ENCODE measurements around the gene GOLIM4.

The GOLIM4 gene

DNA sequence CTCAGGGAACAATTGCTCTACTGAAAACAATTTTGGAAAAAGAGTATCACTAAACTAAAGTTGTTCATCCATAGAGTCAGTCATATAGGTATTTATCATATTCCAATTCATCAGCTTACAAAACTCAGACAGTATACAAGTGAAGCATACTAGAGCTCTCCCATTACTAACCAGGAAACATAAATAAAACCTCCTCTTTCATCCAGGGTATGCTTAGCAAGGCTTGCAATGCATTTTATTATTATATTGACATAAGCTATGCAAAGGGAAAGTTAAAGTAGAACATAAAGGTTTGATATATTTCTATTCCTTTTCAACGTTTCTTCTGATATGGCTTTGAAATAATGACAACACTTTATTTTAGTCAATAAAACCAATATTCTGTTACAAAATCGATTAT is 106.7 kb downstream of the GOLIM4 start:
- DNase-seq: no peak

GRCh38 chr3:167983583-167983982 is 112.1 kb downstream of the GOLIM4 start:
- DNase-seq: no peak

- no peak for DNase-seq
These were observed 117.2 kb downstream of the GOLIM4 start for GRCh38 chr3:167978486-167978885.

GRCh38 chr3:167978071-167978470 is 117.7 kb downstream of the GOLIM4 start:
- DNase-seq: no peak

GRCh38 chr3:167976516-167977361 is 119.0 kb downstream of the GOLIM4 start:
- no peak for DNase-seq

GRCh38 chr3:167973901-167974300 is 121.8 kb downstream of the GOLIM4 start:
- DNase-seq: no peak

GRCh38 chr3:167973046-167973445 is 122.7 kb downstream of the GOLIM4 start:
- no peak for DNase-seq

GRCh38 chr3:167972502-167972901 is 123.2 kb downstream of the GOLIM4 start:
- DNase-seq: no peak

DNA sequence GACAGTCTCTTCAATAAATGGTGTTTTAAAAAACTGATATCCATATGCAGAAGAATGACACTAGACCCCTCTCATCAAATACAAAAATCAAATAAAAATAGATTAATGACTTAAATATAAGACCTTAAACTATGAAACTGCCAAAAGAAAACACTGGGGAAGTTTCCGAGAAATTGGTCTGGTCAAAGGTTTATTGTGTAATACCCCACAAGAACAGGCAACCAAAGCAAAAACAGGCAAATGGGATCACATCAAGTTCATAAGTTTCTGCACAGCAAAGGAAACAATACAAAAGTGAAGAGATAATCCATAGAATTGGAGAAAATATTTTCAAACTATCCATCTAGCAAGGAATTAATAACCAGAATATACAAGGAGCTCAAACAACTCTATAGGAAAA is 126.2 kb downstream of the GOLIM4 start:
- DNase-seq: no peak

GRCh38 chr3:167967257-167968036 is 128.3 kb downstream of the GOLIM4 start:
- no peak for DNase-seq
